Stimulated activated CD8-positive, alpha-beta memory T cell treated with anti-CD3 and anti-CD28 coated beads, Interleukin-12 subunit alpha, Interleukin-12 subunit beta, amount 100 ng/mL, for 24 hours (primary cell): ENCODE data around the gene RUNX2.

Source experiments
- DNase-seq: peaks from one replicate; pipeline ENCODE4 v3.0.0-alpha.2; 2020; ENCODE audit errors: extremely low read depth

The RUNX2 gene

GRCh38 chr6:45514454-45515230 is 186.5 kb downstream of the RUNX2 start:
- no peak for DNase-seq

- DNase-seq, result no peak
These were observed 190.0 kb downstream of the RUNX2 start for GRCh38 chr6:45518013-45518720.

DNA sequence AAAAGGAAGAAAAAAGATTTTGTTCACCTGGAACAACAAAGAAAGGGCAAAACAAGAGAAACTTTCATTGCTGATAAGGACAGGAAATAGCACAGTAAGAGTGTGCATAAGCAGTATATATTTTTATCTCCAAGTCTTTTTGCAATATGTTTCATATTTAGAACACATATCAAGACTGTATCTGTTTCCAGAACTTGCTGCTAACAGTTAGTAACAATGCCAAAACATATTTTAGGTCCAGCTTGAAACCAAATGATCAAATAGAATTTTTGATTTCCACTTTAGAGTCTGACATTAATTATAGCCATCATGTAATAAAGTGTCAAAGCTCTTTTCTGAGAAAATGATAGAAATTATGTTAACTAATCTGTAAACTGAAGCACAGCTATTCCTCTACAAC is 193.1 kb downstream of the RUNX2 start:
- no peak for DNase-seq

GRCh38 chr6:45522486-45522885 is 194.4 kb downstream of the RUNX2 start:
- no peak for DNase-seq

- no peak for DNase-seq
These were observed 199.1 kb downstream of the RUNX2 start for GRCh38 chr6:45527210-45527609.

DNA sequence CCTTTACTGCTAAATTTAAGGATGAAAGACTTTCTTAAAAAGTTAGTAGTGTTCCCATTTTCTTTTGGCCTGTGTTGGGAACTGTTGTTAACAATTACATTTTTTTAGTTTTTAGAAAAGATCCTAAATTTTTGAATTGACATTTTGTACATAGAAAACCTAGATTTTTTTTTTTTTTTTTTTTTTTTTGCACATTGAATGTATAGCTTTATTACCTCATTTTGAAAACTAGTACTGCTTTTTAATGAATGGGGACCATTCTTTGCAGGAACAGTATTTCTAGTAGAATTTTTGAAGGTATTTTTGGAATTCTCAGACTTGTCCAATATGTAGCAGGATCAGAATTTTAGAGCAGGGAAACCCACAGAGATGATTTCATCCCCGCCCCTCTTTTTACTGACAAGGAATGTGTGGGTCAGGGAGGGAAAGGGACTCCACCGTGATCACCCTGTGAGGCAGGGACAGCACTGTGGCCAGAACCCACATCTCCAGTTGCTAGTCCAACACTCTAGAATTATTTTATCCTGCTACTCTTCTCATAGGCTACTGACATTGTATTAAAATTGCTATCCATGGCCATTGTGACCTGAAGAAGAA is 204.0 kb downstream of the RUNX2 start:
- no peak for DNase-seq

- no peak for DNase-seq
These were observed 204.6 kb downstream of the RUNX2 start for GRCh38 chr6:45532721-45533210.

DNA sequence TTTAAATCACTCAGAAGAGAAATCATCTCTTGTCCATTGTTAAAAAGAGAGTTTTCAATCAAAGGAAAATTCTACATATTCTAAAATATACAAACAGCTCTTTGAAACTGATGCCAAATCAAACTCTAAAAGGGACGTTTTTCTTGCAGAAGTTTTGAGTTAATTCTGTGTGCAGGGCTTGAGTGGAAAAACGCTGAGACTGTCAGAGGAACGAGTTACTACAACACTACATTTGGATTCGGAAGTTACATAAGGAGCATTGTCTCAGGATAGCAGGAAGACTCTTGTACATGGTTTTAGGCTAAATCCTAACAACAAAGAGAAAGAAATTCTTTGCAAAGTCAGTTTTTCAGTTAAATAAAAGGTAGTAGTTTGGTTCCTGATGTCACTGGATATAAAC is 205.3 kb downstream of the RUNX2 start:
- no peak for DNase-seq

DNA sequence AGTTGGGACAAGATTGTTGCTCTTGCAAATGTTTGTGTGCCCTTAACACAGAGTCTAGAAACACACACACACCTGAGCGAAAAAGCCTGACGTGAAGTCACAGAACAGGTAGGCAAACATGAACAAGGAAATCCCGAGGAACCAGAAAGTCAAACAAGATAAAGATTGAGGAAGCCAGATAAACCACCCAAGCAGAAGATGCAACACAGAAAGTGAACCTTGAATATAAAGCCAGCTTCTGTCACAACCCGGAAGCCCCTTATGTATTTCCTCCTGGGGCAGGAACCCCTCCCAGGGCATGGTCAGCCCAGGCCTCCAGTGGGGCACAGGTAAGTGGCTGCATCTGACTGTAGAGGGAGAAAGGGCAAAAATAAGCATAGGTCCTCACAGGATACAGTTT is 207.8 kb downstream of the RUNX2 start:
- DNase-seq, result no peak

DNA sequence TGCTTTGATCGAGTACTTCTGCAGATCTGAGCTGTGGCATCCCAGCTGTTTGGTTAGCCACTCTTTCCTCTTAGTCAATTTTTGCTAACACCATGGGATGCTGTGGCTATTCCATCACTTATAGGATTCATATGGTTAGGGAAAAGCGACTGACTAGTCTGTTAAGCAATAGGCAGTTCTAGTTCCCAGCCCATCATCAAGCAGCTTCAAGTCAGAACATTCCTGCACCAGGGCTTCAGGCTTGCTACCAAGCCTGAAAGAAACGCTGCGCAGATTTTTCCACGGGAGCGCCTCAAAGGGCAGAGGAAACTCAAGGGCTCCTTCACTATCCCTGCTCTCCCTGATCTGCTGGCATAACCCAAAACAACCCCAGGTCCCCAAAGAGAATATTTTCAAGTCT is 209.4 kb downstream of the RUNX2 start:
- DNase-seq, result no peak

DNA sequence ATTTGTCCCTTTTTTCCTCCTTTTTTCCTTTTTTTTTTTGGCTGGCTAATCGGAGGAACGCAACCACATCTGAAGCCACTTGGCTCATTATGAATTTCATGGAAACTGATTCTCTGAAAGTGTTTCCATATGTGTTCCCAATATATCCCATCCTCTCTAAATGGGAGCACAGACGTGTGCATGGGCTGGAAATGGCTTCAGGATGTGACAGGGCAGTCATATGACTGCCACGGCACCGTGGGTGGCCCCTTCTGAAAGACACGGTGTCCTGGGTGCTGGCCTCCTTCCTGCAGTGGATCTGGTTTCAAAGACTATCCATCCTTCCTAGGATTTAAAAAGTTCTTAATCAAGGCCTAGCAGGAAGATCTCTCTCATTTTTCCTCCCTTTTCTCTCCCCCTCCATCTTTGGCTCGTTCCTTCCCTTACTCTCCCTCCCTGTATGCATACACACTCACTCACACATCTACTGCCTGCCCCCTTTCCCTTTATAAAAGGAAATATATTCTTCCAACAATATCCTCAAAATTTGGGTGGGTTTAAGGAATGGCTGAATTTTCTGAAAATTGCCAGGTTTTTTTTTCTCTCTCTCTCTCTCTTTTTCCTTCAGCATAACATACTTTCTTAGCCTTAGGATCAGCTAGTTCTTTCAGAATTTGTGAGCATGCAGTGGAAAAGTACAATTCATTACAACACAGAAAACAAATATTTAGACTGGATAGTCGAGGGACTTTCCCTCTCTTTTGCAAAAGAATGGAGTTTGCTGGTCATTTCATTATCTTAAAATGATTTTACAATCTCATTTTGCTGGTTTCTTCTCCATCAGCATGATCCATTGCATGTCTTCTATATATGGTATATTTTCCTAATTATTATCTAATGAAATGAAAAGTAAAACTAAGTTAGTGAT is 210.8 kb downstream of the RUNX2 start:
- no peak for DNase-seq

DNA sequence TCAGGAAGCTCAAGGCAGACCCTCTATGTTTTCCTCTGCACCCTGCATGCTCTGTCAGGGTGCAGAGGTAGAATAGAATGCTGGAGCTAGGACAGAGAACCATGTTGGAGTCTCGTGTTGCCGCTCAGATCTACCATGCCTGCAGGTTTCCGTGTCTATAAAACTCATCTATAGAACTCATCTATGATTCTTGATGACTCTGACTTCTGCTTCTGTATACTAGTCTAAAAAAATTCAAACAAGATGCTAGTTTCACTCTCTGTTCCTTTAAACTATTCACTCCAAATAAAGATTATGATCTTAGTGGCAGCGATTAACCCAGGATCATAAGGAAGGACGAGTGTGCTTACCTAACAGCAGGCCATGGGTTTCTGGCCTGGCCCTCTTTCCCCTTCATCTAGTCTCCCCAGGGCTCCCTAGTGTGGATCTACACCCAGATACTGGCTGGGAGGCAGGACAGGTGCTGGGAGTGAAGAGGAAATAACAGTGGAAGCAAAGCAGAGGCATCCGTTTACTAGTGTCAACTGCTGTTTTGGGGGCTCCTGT is 212.3 kb downstream of the RUNX2 start:
- DNase-seq, result no peak

DNA sequence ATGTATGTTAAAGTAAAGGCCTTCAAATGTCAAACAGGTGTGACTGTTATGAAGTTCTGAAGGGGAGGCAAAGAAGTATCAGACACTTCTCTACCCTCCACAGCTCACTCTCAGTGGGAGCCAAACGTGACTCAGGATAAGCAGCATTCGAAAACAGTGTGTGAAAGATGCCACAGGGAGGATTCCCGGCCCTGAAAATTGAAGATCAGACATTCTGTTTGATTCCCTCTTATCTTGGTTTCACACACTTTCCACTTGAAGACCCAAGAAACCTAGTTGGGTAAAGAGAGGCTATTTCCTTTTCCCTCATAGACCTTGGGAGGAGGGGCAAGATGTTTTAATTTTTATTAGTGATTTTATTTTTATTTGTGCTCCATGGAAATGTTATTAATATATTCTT is 213.8 kb downstream of the RUNX2 start:
- DNase-seq, result no peak

DNA sequence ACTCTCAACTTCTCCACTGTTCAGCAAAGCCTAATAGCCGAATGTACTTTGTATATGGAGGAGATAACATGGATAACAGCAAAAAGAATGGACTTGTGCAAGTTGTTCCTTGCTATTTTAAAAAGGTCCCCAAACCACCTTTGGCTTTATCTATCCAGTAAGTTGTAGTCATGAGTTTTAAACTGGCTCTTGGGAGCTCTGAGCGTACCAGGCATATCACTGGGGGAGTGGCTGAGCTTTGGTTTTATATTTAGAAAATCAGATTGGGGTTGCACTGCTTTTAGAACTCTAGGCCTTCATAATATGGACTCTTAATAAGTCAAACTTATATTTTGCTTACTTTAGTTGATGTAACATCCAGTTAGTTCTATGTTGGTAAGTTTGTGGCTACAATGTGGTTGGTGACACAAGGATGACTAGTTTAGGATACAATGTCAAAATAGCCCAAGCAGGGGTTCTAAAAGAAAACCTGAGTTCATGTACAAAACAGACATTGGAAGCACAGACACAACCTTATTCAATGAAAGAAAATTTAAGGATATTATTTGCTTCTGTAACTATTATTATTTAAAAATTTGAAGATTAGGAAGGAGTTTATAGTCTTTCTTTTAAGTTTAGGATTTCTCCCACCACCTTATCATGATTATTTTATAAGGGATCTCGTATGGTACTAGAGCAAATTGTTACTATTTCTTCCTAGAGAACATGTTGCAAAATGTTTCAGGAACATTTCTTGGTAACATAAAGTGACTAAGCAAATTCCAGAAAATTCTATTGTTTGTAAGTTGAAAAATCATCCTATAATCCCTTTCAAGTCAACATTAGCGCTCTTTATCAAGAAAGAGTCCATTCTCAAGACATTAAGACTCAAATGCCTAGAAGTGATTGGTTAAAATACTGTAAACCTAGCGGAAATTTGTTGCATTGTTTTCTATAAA is 215.4 kb downstream of the RUNX2 start:
- DNase-seq, result no peak

GRCh38 chr6:45545416-45545815 is 217.3 kb downstream of the RUNX2 start:
- DNase-seq, result no peak

DNA sequence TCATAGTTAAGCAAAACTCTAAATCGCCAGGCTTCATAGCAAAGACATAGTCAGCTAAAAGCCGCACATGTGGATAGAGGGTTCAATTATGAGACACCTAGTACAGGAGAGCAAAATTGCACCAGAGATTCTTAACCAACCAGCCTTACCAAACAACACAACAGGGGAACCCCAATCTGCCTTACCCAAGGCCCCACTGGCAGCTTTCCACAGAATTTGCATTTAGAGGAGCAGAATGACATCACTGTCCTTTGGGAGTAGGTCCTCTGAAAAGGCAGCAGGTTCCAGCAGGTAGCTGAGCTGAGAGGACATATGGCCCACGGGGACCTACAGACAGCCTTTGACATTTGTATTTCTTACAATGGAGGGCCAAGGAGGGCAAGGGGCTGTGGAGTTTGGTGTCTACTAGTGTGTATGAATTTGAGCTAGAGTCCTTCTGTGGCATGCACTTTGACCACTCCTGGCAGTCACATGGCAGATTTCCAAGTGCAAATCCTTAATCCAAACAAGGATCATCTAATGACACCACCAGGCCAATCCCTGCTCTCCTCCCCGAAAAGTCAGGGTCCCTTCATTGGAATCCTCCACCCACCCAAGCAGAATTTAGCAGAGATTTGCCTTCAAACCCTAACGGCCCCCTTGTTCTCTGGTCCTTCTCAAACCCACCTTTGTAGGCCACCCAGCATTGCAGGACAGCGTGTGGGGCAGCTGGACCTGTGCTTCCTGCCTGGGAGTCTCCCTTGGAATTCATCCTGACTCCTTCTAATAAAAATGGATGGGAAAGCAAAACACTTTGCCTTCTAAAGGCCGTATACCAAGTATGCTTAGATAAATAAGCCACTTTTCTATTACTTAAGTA is 220.8 kb downstream of the RUNX2 start:
- no peak for DNase-seq

DNA sequence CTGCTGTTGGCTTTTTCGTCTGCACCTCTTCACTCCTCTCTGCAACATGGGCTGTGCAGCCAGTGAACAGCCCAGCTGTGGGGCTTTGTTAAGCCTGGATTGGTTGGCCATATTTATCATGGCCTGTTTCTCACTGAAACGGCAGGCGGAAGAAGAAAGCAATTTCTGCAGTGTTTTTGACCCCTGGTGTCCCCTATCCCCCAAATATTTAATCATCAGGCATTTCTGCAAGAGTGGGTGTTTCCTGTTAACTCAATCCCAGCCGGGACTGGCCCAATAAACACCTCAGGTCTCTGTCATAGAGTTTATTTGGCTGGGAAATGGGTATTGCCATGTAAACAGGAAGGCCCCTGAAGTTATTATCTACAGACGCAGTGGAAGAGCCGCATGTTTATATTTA is 224.4 kb downstream of the RUNX2 start:
- DNase-seq, result no peak

DNA sequence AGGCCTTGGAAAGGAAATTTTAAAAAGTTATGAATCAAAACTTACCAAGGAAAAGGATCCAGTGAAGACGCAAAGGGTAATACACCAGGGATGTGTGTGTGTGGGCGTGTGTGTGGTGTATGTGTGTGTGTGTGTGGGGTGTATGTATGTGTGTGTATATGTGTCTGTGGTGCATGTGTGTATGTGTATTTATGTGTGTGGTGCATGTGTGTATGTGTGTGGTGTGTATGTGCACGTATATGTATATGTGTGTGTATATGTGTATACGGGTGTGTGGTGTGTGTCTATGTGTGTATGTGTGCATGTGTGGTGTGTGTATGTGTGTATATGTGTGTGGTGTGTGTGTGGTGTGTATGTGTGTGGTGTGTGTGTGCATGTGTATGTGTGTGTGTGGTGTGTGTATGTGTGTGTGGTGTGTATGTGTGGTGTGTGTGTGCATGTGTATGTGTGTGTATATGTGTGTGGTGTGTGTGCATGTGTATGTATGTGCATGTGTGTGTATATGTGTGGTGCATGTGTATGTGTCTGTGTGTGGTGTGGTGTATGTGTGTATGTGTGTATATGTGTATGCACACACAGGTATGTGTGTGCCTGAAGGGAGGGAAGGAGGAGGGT is 225.7 kb downstream of the RUNX2 start:
- no peak for DNase-seq

GRCh38 chr6:45554591-45554990 is 226.5 kb downstream of the RUNX2 start:
- no peak for DNase-seq
